ENCODE measurements around the gene GMDS. TPM values are rescaled to one million over a fixed set of nuclear protein-coding genes. Genes with fewer than 3 reads are reported as not detected.

The GMDS gene
- total and polyA plus RNA-seq, 2 donors (not counting 3 experiments of a cell fraction or from before 2014, with no cell fraction given), result 9.8 to 23.5 TPM

DNA sequence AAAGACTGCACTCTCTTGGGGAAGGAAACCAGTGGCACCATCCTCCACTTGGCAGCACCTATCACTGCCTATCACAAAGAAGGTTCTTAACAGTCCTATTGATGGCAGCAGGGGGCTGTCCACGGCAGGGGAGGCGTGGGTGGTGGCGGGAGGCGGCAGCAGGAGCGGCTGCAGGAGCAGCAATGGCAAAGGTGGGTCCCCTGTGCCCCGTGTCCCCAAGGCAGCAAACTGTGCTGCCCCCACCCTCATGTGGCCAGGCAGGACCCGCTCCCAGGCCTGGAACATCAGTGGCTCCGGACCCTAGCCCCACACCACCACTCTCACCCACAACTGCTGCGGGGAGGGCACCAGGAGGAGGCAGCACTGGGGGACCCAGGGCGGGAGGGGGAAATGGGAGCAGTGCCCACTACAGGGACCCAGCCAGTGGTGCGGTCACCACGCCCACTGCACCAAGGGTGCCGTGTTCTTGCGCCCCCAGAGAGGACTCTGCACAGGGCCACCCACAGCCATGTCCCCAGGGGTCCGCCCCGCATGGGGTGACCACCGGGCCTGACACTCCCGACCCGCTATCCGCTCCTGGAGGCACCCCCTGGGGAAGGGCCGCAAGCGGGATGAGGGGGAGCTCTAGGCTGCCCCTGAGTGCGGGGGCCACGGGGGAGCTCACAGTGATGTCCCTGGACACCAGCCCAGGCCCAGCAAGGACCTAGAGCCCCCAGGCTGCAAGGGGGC lies 54.6 kb downstream of the GMDS start:
- no TSS peak for BruUV-seq (replicated peaks)
- dilution Hi-C loops (cut with MboI; ENCODE audit: extremely low pct_ligation_motif_present, low sequenced_read_pairs), result no loop called here
- no peak for FAIRE-seq

More for the DNA sequence above, 54.6 kb downstream of the GMDS start:
- Histone ChIP-seq H3K27ac (ENCODE audit: insufficient read depth, low read depth, low read length) (no peak overlapping the region), H3K36me3 (ENCODE audit: control insufficient read depth in 2 of 2, extremely low read depth in 1 of 2, insufficient read depth in 2 of 2, low read length in 2 of 2) (no peaks in the 10 kb centered on the region), H3K9me3 (replicated peaks; ENCODE audit: control insufficient read depth, insufficient read depth, low read length) (no peaks in the 10 kb centered on the region), H3K4me2 (ENCODE audit: insufficient read depth, low read length) (no peak overlapping the region), H2AFZ (ENCODE audit: low read depth, low read length) (no peak overlapping the region), H4K20me1 (replicated peaks; ENCODE audit: control insufficient read depth, extremely low read depth, insufficient read depth, low read length) (no peaks in the 10 kb centered on the region), H3K27me3 (ENCODE audit: control insufficient read depth in 2 of 2, insufficient read depth in 2 of 2, low read length in 2 of 2) (no peaks in the 10 kb centered on the region), H3K9me1 (replicated peaks; ENCODE audit: control insufficient read depth, extremely low read depth, insufficient read depth, low read length) (no peaks in the 10 kb centered on the region), H3K79me2 (ENCODE audit: control insufficient read depth, insufficient read depth, low read length) (no peaks in the 10 kb centered on the region), H3K9ac (replicated peaks; ENCODE audit: extremely low read depth, insufficient read depth, low read length) (no peak overlapping the region), H3K4me1 (ENCODE audit: control insufficient read depth, extremely low read depth, insufficient read depth, low read length) (peaks cover 9% of the 10 kb centered on the region), H3K4me3 (replicated peaks in 1 of 3; ENCODE audit: insufficient read depth in 1 of 3, low read depth in 1 of 3, low read length in 3 of 3) (no peak overlapping the region)
- POLR2A ChIA-PET, result no interaction called here
- no peak for DNase-seq (ENCODE audit: low read depth, low spot score)
- CTCF ChIA-PET, result interaction anchor here (2.1 kb wide), 1 partner anchor 12 kb away, joined by 5 read pairs; no protein-coding TSS in a partner anchor
- intact Hi-C loops (cut with micrococcal nuclease), result no loop called here
- TF ChIP-seq FOS (IDR thresholded peaks at IDR 0.05; ENCODE audit: borderline replicate concordance, insufficient read depth, low read length), result no peak
- no peak for TF ChIP-seq MYC (IDR thresholded peaks at IDR 0.05; ENCODE audit: low read depth, low read length)
- TF ChIP-seq, protein P1, sequence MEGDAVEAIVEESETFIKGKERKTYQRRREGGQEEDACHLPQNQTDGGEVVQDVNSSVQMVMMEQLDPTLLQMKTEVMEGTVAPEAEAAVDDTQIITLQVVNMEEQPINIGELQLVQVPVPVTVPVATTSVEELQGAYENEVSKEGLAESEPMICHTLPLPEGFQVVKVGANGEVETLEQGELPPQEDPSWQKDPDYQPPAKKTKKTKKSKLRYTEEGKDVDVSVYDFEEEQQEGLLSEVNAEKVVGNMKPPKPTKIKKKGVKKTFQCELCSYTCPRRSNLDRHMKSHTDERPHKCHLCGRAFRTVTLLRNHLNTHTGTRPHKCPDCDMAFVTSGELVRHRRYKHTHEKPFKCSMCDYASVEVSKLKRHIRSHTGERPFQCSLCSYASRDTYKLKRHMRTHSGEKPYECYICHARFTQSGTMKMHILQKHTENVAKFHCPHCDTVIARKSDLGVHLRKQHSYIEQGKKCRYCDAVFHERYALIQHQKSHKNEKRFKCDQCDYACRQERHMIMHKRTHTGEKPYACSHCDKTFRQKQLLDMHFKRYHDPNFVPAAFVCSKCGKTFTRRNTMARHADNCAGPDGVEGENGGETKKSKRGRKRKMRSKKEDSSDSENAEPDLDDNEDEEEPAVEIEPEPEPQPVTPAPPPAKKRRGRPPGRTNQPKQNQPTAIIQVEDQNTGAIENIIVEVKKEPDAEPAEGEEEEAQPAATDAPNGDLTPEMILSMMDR (IDR thresholded peaks at IDR 0.05; ENCODE audit: extremely low read depth in 1 of 2, insufficient read depth in 1 of 2, low read depth in 1 of 2, low read length in 2 of 2), result no peak
- no peak for TF ChIP-seq JUN (IDR thresholded peaks at IDR 0.05; ENCODE audit: borderline replicate concordance, insufficient read depth, insufficient read length, low read depth)
- TF ChIP-seq, protein P2, sequence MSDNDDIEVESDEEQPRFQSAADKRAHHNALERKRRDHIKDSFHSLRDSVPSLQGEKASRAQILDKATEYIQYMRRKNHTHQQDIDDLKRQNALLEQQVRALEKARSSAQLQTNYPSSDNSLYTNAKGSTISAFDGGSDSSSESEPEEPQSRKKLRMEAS (IDR thresholded peaks at IDR 0.05; ENCODE audit: insufficient read depth, insufficient read length), result no peak
- no peak for TF ChIP-seq POLR2AphosphoS5 (IDR thresholded peaks at IDR 0.05; ENCODE audit: insufficient read depth, low read depth, low read length)
- no peak for TF ChIP-seq EZH2 (IDR thresholded peaks at IDR 0.05; ENCODE audit: borderline replicate concordance, low read depth, low read length, severe bottlenecking)
- no peak for TF ChIP-seq GATA2 (IDR thresholded peaks at IDR 0.05; ENCODE audit: insufficient read depth, insufficient read length, low read depth, low read length)
- TF ChIP-seq POLR2A (IDR thresholded peaks at IDR 0.05; ENCODE audit: low read depth, low read length), result no peak

Data from endothelial cell of umbilical vein (primary cell).